PFSK-1 (cell line): ENCODE data around the gene IGHMBP2.

Experiments
- FOXP2 ChIP-seq: optimal IDR thresholded peaks from 2 replicates; pipeline ENCODE3; 2011; ENCODE audit warnings: borderline replicate concordance, control low read depth, inconsistent platforms; ENCODE audit not compliant: insufficient read depth; ENCODE audit errors: extremely low read length, extremely low read depth
- POLR2AphosphoS5 ChIP-seq: IDR thresholded peaks from 2 replicates; pipeline ENCODE4 v1.6.1; 2012; ENCODE audit warnings: low read depth, mild to moderate bottlenecking, control low read depth, low read length, moderate library complexity
- REST ChIP-seq, 2 experiments: IDR thresholded peaks; 2 replicates each; pipeline versions ENCODE4 v1.6.1 to v1.8.0; 2011 to 2012; ENCODE audit warnings: low read depth in 2 of 2, low read length in 2 of 2, control low read depth in 1 of 2, inconsistent platforms in 1 of 2, mild to moderate bottlenecking in 1 of 2, moderate library complexity in 1 of 2; ENCODE audit not compliant: insufficient read depth in 1 of 2

- TF ChIP-seq POLR2AphosphoS5 (no peak), REST (IDR thresholded peaks at IDR 0.05; ENCODE audit: insufficient read depth in 1 of 2, low read depth in 2 of 2, low read length in 2 of 2) (no peak), FOXP2 (no peak)
These were observed 31.4 kb downstream of the IGHMBP2 start for GRCh38 chr11:68935066-68935465.
